NCI-H510A (cell line): Measurements from ENCODE around the gene CEACAM21.

Experiments used
- DNase-seq: peaks from one replicate; lab custom pipeline; 2025; lab: John Stamatoyannopoulos, UW

The CEACAM21 gene

GRCh38 chr19:41619018-41619556 is 43.1 kb downstream of the CEACAM21 start:
- no peak for DNase-seq

GRCh38 chr19:41620171-41620570 is 44.2 kb downstream of the CEACAM21 start:
- DNase-seq: no peak

DNA sequence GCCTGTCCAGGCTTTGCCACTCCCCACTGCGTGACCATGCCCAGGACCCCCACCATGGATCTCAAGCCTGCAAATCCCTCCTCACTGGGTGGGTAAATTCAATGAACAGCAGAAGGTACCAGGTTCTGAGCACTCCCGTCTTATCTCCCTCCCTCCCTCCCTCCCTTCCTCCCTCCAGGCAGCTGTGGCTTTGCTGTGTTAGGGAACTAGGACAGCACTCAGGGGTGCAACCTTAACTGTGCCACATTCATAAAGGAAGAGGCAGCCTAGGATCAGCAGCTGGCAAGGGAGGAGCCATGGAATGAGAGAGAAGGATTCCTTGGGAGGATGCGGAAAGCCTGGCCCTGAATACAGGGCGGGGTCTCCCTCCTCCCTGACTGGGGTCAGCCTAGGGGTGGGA is 45.3 kb downstream of the CEACAM21 start:
- no peak for DNase-seq

DNA sequence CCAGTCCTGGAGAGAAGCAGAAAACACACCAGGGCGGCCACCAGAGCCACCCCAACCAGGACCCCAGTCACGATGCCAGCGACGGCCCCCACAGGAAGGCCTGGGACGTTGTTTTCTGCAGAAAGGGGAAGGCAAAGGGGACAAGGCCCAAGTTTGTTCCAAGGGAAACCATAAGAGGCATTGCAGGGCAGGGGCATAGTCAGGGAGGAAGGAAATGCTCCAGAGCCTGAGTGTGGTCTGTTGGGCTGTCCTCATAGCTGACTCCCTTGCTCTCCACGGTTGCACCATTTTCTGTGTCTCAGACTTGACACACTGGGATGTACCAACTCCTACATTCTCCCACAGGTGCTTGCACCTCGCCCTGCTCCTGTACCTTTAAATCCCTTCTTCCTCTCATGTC is 45.7 kb downstream of the CEACAM21 start:
- no peak for DNase-seq

DNA sequence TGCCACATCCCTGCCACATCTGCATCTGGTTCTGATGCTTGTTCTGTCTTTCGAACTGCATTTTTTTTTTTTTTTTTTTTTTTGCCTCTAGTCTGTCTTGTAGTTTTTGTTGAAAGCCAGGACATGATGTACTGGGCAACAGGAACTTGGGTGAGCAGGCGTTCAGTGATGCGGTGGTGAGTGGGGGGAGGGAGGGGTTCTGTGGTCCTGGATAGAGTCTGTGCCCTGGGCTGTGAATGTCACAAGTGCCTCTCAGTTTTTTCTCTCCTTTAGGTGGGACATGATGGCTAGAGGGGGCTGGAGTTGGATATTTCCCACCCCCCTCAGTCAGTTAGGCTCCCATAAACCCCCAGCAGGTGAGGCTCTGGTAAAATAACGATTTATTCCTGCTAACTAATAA is 47.4 kb downstream of the CEACAM21 start:
- DNase-seq: no peak

GRCh38 chr19:41624515-41624914 is 48.5 kb downstream of the CEACAM21 start:
- no peak for DNase-seq

- no peak for DNase-seq
Observed at GRCh38 chr19:41624937-41625336, 49.0 kb downstream of the CEACAM21 start.

DNA sequence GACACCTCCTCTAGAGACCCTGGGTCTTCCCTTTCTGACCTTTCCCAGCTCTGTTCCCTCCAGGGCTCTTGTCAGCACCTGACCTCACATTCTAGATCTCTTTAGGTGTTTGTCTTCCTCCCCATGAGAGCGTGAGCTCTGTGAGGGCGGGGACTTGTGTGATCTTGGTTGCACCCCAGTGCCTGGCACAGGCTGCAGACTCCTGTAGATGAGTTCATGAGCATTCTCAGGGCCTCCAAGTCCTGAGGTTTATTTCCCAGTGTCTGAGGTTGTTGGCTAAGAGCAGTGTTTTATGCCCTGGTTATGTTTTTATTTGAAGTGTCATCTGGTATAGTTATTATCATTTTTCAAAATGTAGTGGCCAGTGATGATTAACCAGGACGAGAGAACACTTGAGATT is 50.3 kb downstream of the CEACAM21 start:
- DNase-seq: no peak

DNA sequence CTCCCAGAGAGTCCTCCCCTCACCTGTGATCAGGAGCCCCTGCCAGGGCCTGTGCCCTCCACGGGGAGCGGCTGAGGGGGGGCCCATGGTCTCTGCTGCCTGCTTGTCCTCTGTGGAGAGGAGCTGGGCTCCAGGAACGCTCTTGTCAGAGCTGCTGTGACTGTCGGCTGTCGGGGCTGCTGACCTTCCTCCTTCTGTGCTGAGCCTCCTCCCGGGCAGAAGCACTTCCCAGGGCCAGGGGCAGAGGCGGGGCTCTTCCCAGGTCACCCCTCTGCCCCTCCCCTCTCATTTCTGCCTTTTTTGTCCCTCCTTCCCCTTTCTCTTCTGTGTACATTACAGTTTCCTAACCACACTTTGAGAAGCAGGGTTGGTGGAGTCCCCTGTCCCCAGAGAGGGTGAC is 50.9 kb downstream of the CEACAM21 start, which contains the start of gene CEACAM4:
CEACAM4 (minus strand) TSS at position 198 of the 400 bp plus-strand sequence; CDS start at position 87, 111 bp downstream.
- DNase-seq: no peak

- no peak for DNase-seq
Observed at GRCh38 chr19:41627966-41628675, 52.2 kb downstream of the CEACAM21 start.
